GM12873 (cell line): ENCODE data around the gene ASF1B.

Experiments
- TF ChIP-seq, protein P1 (sequence below): IDR thresholded peaks from 2 replicates; pipeline ENCODE4 v1.5.1; 2012; ENCODE audit warnings: low read depth, mild to moderate bottlenecking, moderate library complexity, low read length, control low read depth; ENCODE audit not compliant: insufficient read depth; ENCODE audit errors: missing control alignments

The ASF1B gene

GRCh38 chr19:14136509-14137281 is at the start of gene ASF1B:
ASF1B (minus strand) TSS chr19:14136589; CDS start chr19:14136456, 133 bp downstream.
- TF ChIP-seq, protein P1, sequence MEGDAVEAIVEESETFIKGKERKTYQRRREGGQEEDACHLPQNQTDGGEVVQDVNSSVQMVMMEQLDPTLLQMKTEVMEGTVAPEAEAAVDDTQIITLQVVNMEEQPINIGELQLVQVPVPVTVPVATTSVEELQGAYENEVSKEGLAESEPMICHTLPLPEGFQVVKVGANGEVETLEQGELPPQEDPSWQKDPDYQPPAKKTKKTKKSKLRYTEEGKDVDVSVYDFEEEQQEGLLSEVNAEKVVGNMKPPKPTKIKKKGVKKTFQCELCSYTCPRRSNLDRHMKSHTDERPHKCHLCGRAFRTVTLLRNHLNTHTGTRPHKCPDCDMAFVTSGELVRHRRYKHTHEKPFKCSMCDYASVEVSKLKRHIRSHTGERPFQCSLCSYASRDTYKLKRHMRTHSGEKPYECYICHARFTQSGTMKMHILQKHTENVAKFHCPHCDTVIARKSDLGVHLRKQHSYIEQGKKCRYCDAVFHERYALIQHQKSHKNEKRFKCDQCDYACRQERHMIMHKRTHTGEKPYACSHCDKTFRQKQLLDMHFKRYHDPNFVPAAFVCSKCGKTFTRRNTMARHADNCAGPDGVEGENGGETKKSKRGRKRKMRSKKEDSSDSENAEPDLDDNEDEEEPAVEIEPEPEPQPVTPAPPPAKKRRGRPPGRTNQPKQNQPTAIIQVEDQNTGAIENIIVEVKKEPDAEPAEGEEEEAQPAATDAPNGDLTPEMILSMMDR = peak; percentile 80

- TF ChIP-seq, protein P1 = no peak
These were observed 48.8 kb upstream of the ASF1B start for GRCh38 chr19:14185158-14185557.

- TF ChIP-seq, protein P1 = no peak
These were observed 47.5 kb upstream of the ASF1B start for GRCh38 chr19:14183741-14184350.

DNA sequence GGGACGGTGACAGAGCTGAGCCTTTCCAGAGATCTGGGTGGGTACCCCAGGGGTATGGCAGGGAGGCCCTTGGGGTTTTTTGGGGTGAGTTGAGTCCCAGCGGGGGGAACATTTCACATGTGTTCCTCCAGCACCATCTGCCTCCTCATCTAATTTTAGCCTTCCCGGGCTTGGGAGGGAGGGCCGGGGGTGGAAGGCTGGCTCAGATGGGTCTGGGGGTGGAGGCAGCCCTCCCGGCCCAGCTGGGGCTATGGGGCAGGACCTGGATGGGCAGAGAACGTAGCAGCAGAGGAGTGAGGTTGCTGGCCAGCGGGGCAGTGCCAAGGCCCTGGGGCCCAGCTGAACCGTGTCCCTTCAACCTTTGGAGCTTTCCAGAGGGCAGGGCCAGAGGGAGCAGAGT is 46.1 kb upstream of the ASF1B start:
- TF ChIP-seq, protein P1 = no peak

GRCh38 chr19:14181906-14182305 is 45.5 kb upstream of the ASF1B start:
- TF ChIP-seq, protein P1 = no peak

- TF ChIP-seq, protein P1 = no peak
These were observed 41.2 kb upstream of the ASF1B start for GRCh38 chr19:14177496-14178074.

DNA sequence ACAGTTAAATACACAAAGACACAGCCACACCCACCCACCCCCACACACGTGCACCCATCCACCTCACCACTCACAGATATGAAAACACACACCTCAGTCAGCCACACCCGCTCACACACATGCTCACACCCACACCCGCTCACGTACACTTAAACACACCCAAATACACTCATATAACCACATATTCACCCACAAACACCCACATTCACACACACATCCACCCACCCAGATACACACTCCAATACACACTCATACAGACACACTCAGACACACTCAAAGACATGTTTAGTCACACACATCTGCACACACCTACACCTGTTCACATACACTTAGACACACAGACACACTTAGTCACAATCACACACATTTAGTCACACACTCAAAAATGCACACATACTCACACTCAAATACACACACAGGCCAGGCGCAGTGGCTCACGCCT is 39.0 kb upstream of the ASF1B start:
- TF ChIP-seq, protein P1 = no peak
